ENCODE data around the gene KCNG3.

KCNG3 gene

GRCh38 chr2:42480402-42480801 lies 13.4 kb downstream of the KCNG3 start:
- DNase-seq: no peak

- DNase-seq: no peak
Measured at GRCh38 chr2:42474765-42475454, 18.9 kb downstream of the KCNG3 start.

- DNase-seq: no peak
Measured at GRCh38 chr2:42470706-42471105, 23.1 kb downstream of the KCNG3 start.

DNA sequence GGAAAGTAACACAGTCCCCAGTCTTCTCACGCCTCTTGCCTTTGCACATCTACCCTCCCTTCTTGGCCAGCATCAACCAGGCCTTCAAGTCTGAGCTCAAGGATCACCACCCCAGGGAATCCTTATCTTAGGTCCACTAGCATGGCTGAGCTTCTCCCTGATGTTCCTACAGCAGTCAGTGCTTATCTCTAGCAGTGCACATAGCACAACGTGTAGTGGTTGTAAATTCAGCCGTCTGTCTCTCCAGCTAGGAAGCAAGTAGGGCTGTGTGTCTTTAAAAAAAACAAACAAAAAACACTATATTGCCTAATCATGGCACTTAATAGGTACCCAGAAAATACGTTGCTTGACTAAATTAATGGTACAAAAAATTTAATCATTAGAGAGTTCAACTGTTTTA lies 29.2 kb downstream of the KCNG3 start:
- DNase-seq: no peak

- DNase-seq: no peak
Measured at GRCh38 chr2:42463570-42463969, 30.2 kb downstream of the KCNG3 start.

- no peak for DNase-seq
Measured at GRCh38 chr2:42459296-42459695, 34.5 kb downstream of the KCNG3 start.

DNA sequence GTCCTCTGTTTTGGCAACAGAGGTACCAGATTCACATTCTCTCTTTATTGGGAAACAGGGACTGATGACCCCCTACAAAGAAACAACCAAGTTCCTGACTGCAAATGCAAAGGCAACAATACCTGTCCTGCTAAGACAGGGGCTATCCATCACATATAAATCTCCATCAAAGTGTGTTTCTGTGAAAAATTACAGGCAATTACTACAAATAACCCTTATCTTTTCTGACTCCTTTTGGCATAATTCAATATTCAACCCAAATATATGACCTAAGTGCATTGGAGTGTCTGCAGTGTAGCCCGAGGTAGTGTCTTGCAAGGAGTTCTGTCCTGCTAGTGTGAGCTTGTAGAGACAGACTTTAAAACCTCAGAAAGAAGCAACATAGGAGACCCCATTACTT lies 35.4 kb downstream of the KCNG3 start:
- DNase-seq: no peak

- DNase-seq: no peak
Measured at GRCh38 chr2:42457011-42457410, 36.8 kb downstream of the KCNG3 start.

GRCh38 chr2:42456126-42456839 lies 37.5 kb downstream of the KCNG3 start:
- DNase-seq: no peak

GRCh38 chr2:42452545-42452944 lies 41.2 kb downstream of the KCNG3 start:
- no peak for DNase-seq

GRCh38 chr2:42450136-42450535 lies 43.6 kb downstream of the KCNG3 start:
- no peak for DNase-seq

GRCh38 chr2:42449163-42450087 lies 44.4 kb downstream of the KCNG3 start:
- no peak for DNase-seq

GRCh38 chr2:42448163-42448562 lies 45.6 kb downstream of the KCNG3 start:
- DNase-seq: no peak

DNA sequence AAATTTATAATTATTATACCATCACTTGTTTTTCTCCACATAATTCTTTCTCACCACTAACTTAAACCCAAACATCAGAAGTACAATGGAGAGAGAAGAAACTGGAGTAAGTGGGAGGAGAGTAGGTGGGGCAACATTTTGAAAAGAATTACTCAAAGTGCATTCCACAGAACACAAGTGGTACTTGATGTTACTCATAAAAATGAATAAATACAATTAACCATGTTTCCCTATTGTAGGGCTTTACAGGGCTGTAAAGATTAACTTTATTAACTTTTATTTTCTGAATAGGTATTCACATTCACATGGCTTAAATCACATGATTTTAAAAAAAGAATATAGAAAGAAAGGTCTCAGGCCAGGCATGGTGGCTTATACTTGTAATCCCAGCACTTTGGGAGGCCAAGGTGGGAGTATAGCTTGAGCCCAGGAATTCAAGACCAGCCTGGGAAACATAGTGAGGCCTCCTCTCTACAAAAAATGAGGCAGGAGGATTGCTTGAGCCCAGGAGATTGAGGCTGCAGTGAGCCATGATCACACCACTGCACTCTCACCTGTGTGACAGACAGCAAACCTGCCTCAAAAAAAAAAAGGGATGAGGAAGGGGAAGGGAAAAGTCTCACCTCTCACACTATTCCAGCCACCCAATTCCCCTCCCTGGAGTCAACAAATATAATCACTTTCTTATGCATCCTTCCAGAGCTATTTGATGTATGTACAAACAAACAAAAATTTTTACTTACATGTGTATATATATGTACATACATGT lies 47.1 kb downstream of the KCNG3 start:
- DNase-seq: no peak

GRCh38 chr2:42443718-42444399 lies 49.9 kb downstream of the KCNG3 start:
- no peak for DNase-seq

DNA sequence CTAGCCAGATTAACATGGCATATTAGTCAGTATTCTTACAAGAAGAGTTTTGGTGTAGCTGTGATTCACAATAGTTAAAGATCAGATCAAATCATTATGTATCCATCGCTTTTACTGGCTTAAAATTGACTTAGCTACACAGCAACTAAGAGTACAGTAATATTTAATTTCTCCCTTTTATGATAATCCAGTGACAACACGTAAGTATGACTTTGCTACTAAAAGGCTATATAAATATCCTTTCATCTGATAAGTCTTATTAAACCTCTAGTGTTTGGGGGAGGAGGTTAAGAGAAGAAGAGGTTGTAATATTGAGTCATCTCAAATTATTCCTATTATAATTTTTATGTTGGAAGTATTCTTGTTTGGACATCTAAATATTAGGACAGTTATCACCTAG lies 51.0 kb downstream of the KCNG3 start:
- no peak for DNase-seq

DNA sequence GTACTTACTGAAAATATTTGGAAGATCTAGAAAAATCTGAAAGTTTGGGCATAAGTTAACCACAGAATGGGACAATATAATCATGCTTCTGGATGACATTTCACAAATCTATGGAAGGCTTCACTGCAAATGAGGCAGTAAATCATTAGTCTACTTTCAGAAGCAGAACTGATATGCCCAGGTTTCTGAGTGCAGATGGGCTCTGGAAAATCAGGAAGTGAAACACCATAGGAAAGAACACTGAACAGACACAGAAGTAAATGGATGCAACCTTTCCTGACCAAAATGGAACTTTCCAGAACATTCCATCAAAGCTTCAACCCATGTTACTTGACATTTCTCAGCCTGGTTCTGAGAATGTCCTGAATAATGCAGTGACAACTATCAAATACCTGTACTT lies 55.1 kb downstream of the KCNG3 start:
- DNase-seq: no peak

DNA sequence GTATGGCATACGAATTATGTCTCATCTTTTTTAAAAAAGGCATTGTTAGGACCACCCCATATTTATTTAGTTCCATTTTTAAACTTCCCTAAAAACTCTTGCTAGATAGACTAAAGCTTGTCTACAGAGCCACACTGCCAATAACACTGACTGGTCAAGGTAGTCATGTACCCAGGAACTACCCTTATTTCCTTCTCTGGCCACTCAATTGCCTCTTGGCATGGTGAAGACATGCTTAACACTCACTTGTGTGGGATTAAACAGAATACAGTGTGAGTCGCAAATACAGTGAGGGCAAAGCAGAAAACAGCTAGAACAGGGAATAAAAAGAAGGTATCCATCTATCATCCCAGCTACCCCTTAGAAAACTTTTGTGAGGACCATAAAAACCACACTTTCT lies 57.4 kb downstream of the KCNG3 start:
- no peak for DNase-seq

GRCh38 chr2:42435628-42436027 lies 58.2 kb downstream of the KCNG3 start:
- no peak for DNase-seq

GRCh38 chr2:42430188-42430587 lies 63.6 kb downstream of the KCNG3 start:
- no peak for DNase-seq

DNA sequence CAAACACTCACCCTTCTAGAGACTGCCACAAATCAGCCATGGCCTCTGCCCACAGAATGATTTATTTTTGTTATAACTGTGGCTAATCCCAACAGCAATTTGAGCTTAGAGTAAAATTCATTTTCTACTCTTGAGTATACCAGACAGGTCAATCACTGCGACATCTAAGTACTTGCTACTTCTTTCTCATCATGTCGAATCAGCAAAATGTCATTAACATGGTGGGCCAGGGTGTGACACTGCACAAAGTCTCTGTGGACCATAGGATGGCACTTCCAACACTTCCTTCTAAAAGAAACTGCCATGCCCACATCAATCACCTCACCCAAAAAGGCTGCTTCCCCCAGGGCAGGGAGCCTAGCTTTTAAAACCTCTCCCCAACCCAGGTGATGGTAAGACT lies 64.4 kb downstream of the KCNG3 start:
- DNase-seq: no peak

- no peak for DNase-seq
Measured at GRCh38 chr2:42425697-42426096, 68.1 kb downstream of the KCNG3 start.
